Fibroblast of gingiva (primary cell): Measurements from ENCODE around the gene MACROD2.
A peak's percentile ranks its signal among the peaks of the same experiment; 100 is the strongest.

Experiments used
- DNase-seq: peaks from one replicate; pipeline ENCODE4 v3.0.0-alpha.2; 2011; ENCODE audit warnings: low read depth

The MACROD2 gene

DNA sequence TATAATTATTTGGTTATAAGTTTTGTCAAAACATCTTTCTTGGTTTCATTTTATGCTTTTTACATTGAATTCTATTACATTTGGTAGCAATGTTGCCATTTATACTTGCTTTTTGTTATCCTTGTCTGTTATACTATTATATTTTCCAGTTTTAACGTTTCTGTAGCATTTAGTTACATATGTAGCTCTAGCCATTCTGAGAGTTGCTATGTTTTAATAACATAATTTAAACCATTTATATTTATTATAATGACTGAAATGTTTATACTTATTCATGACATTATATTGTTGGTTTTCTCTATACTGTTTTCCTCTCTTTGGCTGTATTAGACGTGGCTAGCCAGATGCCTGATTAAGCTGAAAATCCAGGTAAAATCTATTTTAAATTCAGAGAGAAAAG is 594.1 kb downstream of the MACROD2 start:
- no peak for DNase-seq

DNA sequence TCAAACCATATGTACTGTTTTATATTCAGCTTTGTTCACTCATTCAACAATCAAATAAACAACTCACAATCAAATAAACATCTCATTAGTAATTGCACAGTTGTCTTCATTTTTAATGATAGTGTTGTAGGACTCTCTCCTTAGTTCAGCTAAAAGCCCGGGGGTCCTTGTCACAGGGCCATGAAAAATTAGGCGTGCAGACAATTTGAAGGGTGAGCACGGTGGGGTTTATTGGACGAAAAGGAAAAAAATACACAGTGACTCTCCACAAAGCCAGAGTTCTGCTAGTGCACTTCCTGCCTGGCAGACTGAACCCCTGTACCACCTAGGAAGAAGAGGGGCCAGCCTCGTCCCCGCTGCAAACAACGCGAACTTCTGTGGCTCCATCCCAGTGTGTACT is 599.7 kb downstream of the MACROD2 start:
- no peak for DNase-seq

DNA sequence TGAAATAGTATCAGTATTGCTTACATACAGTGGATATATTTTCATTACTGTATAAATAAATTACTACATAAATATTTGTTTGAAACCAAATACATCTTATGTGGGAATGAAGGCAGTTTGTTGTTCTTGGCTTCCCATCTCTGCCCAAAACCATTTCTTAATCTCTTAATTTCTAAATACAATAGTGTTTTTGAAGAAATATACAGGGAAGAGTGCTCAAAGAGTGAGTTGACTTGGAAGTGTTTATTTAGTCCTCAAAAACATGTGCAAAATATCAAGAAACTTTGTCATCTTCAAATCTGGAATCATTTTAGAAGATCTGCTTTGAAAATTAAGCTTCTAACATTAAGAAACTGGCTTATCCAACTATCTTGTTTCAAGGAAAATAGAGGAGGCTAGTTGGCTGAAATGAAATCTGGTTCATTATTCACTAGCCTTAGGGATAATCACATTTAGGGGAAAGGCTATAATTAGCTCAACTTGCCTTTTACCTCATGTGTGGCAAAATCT is 601.9 kb downstream of the MACROD2 start:
- peak; percentile 89 for DNase-seq

DNA sequence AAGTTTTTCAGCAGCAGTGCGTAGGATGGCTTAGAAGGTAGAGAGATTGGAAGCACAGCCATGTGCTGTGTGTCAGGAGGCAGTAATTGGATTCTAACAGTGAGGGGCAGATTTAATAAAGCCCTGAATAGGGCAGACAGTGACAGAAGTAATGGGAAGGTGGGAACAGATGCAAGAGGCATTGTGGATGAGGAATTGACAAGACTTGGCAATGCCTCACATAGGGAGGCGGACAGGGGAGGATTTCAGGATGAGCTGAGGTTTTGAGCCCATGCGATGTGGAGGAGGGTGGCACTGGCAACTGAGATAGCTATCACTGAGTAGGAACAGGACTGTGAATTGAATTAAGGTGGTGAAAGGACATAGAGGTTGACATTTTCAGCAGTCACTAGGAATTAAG is 604.3 kb downstream of the MACROD2 start:
- no peak for DNase-seq

DNA sequence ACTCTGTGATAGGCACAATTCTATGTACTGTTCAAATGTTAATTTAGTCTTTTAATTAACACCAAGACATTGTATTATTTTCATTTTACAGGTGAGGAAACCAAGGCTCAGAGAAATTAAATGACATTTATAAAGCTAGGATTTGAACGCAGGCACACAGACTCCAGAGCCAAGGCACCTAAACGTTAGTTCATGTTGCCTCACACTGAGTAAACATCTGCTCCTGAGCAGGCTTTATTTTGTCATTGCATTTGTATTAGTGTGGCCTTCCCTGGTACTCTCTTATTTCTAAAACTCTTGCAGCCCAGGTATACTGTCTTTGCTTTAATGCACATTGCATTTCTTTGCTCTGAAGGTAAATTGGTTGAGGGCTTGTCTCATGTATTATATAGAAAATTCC is 605.2 kb downstream of the MACROD2 start:
- DNase-seq: no peak

DNA sequence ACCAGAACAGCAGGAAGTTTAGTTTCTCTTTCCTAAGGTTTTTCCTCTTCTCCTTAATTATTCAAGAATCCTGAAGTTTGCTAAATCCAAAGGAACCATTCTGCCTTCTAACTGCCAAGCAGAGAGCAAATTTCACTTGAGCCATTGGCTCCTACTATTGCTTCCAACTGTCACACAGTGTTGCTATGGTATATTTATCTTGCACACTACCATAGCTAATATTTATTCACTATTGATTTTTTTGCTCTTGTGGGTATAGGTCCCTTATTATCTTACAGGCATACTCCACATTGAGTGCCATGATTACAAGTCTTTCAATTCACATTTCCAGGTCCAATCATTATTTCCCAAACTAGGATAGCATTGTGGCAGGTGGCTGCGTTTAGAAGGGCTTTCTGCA is 608.8 kb downstream of the MACROD2 start:
- DNase-seq: no peak

DNA sequence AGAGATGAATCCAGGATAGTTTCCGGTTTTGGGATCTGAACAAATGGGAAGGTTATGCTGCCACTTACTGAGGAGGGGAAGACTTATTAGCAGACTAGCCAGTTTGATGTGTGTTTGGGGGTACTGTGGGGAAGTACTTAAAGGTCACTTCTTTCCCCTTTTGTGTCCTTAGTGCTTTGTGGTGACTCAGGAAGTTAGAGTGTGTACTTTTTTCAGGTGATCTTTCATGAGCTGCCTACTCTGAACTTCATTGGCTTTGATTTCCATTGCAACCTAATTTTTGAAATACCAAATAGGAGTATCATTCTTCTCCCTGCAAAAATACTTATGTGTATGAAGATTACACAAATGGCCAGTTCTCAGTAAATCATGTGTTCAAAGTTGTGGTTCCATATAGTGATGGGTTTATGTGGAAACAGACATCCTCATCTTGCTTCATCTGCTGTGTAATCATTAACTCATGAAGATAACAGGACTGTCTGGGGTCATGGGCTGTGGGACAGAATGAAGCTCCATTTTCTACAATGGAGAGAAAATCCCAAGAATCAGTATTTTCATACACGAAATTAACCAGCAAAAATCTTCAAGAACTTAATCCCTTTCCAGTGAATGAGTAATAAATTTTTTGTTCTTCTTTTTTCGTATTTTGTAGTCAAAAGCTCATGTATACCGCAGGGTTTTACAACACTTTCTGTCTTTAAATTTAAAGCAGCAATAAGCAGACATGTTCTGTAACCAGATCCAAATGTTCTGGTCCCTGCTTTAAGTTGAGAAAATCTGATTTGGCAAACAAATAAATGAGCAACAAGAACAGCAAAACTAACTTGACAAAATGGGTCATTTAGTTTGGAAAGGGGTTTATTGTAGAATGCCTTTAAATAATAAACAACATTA is 614.3 kb downstream of the MACROD2 start:
- no peak for DNase-seq

DNA sequence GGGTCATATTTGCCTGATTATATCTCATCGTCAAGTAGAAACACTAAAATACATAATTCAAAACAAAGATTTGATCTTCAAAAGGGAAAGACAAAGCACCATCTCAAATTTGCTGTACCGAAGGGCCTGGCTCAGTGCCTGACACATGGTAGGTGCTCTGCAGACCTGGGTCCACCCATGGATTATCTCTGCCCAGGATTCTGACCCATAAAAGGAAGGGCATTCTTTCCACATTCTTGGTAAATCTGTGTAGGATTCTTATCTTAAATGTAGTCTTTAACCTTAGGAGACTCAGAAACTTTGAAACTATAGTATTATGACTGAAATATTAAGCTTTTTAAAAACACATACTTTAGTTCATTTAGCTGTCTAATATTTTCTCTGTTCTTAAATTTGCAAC is 616.2 kb downstream of the MACROD2 start:
- no peak for DNase-seq

DNA sequence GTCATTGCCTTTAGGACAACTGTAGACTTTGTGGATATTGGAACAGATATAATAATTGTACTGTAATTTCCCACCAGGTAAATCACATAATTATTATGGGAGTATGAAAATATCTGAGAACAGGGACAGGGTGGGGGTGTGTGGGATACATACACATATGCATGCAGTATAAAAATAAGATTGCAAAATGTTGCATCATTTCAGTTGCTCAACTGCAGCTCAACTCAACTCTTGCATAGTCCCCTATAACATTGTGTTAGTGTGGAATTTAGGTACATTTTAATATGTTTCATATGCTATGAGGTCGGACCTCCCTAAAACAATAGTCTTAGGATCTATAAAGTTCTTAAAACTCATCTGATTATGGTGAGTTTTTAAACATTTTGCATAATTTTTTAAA is 617.1 kb downstream of the MACROD2 start:
- peak; percentile 65 for DNase-seq

DNA sequence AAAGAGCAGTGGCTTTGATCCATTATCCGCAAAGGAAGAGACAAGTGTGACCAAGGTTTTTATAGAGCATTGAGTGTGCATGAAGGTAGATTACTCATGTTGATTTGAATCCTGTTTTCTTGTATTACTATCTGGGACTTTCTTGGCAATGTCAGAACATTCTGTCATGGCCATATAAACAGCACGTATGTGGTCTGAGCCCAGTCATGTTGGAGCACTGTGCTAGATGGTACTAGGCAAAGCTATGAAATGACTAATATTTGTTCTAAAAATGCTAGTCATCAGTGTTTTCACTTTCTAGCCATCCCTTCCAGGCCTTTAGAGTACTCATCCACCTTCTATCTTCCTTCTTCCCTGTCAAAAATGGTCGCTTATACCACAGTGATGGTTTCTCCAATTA is 620.7 kb downstream of the MACROD2 start:
- DNase-seq: no peak

DNA sequence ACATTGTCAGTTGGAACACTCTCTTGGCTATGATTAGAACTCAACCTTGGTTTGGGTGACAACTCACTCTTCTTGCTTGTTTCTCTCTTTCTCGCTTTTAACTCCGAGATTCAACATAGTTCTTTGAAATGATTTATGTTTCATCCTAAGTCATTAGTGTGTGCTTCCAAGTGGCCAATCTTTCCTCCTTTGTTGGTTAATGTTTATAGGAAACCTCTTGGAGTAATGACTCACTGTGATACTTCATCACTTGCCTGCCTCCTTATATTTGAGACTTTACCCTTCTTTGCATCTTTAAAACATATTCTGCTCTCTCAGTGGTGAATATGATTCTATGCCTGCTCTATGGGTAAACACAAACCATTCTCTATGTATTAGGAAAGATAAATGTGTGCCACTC is 621.8 kb downstream of the MACROD2 start:
- DNase-seq: no peak

DNA sequence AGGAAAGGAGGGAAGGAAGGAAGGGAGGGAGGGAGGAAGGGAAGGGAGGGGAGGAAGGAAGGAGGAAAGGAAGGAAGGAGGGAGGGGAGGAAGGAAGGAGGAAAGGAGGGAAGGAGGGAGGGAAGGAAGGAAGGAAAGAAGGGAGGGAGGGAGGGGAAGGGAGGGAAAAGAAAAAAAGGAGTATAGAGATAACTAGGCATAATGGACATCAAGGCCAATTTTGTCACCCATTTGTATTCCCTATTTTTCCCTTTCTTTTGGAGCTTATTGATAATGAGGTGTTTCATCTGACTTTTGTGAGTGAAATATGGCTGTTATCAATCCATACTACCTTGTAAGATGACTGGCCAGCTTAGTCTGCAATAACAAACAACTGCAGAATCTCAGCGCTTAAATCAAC is 624.1 kb downstream of the MACROD2 start:
- no peak for DNase-seq

DNA sequence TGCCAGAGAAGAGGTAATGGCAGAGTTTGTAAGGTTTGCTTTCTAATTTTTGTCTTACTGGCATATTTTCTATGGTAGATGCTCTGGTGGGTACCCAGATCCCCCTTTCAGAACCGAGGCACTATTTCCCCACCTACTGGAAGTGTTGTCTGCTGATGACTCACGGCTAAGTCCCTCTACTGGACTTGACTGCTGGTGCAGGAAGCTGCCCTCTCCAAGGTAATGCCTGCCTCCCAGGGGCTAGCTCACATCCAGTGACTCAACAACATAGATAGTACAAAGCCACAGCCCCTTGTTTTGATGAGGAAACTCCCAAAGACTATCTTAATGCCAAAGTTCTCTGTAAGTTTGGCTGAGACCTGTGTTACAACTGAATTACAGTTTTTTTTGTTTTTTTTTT is 627.5 kb downstream of the MACROD2 start:
- peak; percentile 6 for DNase-seq

DNA sequence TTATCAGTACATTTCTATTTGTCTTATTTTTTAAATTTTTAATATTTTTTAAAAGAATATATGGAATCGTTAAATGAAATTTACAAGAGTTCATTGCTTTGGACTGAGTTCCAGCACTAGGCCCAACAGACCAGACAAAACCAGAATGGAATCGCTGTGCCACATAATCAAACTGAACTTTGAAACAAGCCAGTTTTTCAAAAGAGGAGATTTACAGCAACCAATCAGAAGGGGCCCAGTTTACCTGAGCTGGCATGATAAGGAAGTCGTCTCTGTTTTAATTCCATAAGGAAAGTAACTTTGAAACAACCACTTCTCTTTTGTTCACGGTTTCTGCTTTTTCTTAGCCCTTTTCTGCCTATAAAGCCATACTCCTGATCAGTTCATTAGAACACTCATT is 635.7 kb downstream of the MACROD2 start:
- no peak for DNase-seq

DNA sequence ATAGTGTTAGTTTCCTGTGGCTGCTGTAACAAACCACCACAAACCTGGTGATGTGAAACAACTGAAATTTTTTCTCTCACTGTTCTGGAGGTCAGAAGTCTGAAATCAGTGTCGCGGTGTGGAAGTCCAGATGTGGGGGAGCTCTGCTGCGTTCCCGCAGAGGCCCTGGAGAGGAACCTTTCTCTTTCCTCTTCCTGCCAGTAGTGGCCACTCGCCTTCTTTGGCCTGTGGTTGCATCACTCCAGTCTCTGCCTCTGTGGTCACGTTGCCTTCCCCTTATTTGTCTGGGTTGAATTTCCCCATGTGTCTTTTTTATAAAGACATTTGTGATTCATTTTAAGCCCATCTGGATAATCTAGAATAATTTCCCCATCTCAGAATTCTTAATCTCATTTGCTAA is 637.6 kb downstream of the MACROD2 start:
- DNase-seq: no peak

DNA sequence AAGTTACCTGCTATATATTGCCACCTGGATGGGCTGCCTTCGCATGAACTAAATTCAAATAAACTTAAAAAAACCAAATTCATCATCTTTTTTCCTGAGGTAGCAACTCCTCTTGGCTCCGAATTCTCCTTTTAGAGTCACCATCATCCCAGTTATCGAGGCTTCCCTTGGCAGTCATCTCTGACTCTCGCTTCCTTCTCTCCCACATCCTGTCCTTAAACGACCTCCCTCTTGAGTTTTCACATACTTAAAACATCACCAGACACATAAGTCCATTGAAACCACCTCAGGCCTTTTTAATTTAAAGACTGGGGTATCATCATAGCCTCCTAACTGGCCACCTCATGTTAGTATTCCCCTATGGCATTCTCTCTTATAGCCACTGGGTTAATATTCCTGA is 638.2 kb downstream of the MACROD2 start:
- DNase-seq: no peak

DNA sequence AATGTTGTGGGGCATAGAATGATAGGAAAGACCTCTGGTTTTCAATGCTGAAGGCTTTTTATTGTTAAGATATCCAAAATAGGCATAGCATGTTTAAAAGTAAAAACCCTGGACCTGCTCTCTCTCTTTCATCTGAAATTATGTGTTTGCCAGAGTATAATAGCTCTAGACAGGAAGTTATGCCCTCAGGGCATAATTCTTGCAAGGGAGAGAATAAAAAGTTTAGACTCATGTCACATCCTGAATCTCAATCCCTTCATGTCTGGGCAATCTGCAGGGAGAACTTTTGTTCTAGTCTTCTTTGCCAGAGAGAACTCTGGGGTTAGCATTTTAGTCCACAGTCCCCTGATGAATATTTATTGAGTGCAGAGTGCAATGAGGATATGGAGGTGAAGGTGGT is 639.3 kb downstream of the MACROD2 start:
- DNase-seq: no peak

DNA sequence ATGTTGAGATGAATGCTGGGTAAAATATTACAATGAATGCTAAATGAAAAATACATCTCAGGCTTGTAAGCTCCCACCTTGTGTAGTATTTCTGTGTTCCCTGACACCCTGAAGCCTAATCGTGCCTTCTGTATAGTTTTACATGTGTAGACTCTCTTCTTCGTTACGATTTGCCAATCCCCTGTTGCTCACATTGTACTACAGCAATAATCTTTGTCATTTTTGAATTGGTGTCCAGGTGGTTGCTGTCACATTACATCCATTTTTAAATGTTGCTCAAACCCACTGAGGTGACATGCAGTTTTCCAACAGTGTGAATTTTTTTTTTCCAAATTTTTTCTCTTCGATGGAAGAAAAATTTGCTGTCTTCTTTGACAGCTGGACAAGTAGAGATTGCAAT is 642.1 kb downstream of the MACROD2 start:
- no peak for DNase-seq

DNA sequence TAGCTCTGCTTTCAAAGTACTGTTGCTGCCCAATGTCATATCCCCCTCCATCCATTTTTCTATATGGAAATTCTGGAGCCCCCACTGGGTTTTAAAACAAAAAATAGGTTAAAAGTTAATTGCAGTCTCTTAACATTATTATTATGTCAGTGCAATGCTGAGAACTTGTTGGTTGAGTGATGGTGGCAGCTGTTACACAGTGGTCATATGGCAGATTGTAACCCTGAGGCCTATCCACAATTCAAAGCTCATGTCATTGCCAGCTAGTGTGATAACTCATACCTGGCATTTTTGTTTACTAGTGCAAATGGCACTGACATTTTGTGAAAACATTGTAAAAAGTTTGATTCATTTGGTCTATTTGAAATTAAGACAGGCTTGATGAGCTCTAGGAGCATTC is 647.8 kb downstream of the MACROD2 start:
- DNase-seq: no peak

DNA sequence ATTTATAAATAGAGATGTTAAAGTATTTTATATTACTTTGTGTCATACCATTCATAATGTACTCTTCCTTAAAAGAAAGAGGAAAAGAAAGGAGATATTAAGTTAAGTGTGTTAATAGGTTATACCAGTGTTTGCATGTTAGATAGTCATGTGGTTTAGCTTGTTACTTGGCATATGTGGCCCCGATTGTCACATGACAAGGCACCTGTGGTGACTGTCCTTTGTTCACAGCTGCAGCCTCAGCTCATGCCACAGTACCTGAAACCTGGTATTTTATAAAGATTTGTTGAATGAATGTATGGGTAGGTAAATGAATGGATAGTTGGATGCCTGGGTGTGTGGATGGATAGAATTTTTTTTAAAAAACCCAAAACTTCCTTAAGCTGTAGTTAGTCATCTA is 648.2 kb downstream of the MACROD2 start:
- DNase-seq: no peak

DNA sequence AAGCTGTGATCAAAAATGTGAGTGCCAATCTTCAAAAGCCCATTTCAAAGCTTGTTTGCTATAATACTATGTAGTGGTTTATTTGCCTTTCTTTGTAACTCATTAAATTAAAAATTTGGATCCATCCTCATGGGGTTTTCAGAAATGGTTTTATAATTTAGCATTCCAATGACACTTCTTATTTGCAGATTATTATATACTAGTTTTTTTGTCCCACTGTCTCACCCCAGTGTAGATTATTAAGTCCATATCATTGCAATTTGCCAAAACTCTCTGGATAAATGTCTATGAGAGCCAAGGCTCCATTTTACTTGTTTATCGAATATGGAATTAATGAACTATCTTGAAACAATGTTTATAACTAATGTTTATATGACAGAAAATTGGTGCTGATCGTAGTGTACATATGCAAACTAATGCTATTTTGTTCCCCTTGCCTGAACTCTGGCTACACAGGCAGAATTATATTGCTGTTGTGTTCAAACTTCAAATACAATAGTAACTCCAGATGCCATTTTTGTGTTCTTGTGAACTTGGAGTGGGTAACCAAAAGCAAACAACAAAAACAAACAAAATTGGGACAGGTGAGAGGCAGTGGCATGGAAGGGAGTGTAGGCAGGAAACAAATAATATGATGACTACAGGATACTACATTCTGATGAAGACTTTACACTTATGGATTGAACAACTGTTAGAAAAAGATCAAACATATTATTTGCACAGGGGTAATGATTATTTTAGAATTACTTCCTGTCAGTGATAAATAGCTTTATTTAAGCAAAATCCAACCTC is 649.2 kb downstream of the MACROD2 start:
- no peak for DNase-seq

DNA sequence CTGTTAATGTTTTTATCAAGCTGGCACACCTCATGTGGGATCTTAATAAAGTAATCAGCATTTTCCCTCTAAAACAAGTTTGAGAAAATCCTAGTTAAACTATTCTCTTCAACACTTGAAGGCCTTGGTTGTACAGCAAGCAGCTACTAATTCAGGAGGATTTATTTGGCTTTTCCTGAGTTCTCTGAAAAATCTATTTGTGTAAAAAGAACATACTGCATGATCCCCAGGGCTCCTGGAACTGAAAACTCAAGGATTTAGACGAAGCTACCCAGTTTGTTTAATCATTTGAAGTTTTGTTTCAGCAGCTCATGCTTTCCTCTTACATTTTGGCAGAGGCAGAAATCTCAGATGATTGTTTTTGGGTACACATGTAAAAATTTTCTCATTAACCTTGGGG is 651.7 kb downstream of the MACROD2 start:
- no peak for DNase-seq

DNA sequence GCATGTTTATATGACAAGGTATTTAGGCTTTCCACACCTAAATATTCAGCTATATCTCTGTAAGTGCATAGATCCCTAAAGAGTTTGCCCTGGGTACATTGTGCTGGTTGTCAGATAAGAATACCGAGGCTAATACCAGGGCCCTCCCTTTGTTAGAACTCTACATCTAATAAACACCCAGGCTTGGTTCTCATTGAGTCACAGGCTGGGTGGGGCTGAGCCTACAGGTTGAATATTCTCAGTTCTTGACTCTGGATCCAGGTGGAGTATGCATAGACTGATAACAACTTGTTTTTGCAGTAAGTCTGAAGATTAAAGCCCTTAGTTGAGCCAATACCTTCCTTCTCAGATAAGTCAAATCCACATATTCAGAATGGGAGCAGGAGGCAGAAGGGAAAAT is 654.3 kb downstream of the MACROD2 start:
- no peak for DNase-seq
